Panc1 (cell line): ENCODE results near the gene FGA. TPM values are rescaled to one million over a fixed set of nuclear protein-coding genes. Genes with fewer than 3 reads are reported as not detected.

ENCODE experiments used
- ATAC-seq: fragments of 200-7000 bp; cut with Tn5 transposase; 2 replicates; pipeline ENCODE4 v1.9.1; 2020; ENCODE audit warnings: mild to moderate bottlenecking, moderate library complexity
- BruUV-seq: library from RNA; stranded (reverse); fragments of 400-500 nt; replicated peaks from 2 replicates; lab custom pipeline; 2021; lab: Mats Ljungman, UMichigan
- CTCF ChIA-PET: fragments of 300-600 bp; sonication (Branson Sonifier 250); formaldehyde crosslinking; loops from one replicate; lab custom pipeline; 2022; ENCODE audit warnings: antibody characterized with exemption; lab: Charles Lee
- POLR2A ChIA-PET: fragments of 300-600 bp; sonication (Branson Sonifier 250); formaldehyde crosslinking; loops from one replicate; lab custom pipeline; 2022; ENCODE audit warnings: antibody characterized with exemption; lab: Charles Lee
- DNase-seq: peaks from one replicate; pipeline ENCODE4 v3.0.0-alpha.2; 2010; ENCODE audit warnings: low read depth, low spot score
- H3K27ac ChIP-seq: 2 replicates; pipeline ENCODE4 v1.5.1; 2011; ENCODE audit warnings: mild to moderate bottlenecking, low read length, inconsistent platforms
- H3K27me3 ChIP-seq: fragments of 200-500 bp; sonication (Bioruptor generic); 2 replicates; pipeline ENCODE4 v1.6.0; 2014; ENCODE audit warnings: low read length, inconsistent platforms; ENCODE audit not compliant: control insufficient read depth, insufficient read depth
- H3K36me3 ChIP-seq: fragments of 200-500 bp; sonication (Bioruptor generic); 2 replicates; pipeline ENCODE4 v1.5.1; 2014; ENCODE audit warnings: inconsistent platforms, mild to moderate bottlenecking, low read length, moderate library complexity; ENCODE audit not compliant: control insufficient read depth, insufficient read depth
- H3K4me1 ChIP-seq: 2 replicates; pipeline ENCODE4 v1.5.1; 2011; ENCODE audit warnings: inconsistent platforms, mild to moderate bottlenecking, low read length, moderate library complexity; ENCODE audit not compliant: control insufficient read depth, insufficient read depth
- H3K4me3 ChIP-seq, 2 experiments: 2 replicates each; pipeline ENCODE4 v1.5.1; 2011 to 2012; ENCODE audit warnings: low read depth in 2 of 2, low read length in 2 of 2, mild to moderate bottlenecking in 2 of 2, inconsistent platforms in 1 of 2, moderate library complexity in 1 of 2
- H3K9me3 ChIP-seq: fragments of 200-500 bp; sonication (Bioruptor generic); 2 replicates; pipeline ENCODE4 v1.5.1; 2014; ENCODE audit warnings: low read depth, mild to moderate bottlenecking, inconsistent platforms, low read length, moderate library complexity; ENCODE audit not compliant: control insufficient read depth, insufficient read depth
- CTCF ChIP-seq: fragments of 450-650 bp; IDR thresholded peaks from 2 replicates; pipeline ENCODE4 v1.5.1; 2017; ENCODE audit warnings: mild to moderate bottlenecking
- POLR2AphosphoS5 ChIP-seq: IDR thresholded peaks from 2 replicates; pipeline ENCODE4 v1.6.1; 2012; ENCODE audit warnings: mild to moderate bottlenecking, low read depth, low read length, moderate library complexity
- SIN3A ChIP-seq: IDR thresholded peaks from 2 replicates; pipeline ENCODE4 v1.6.1; 2012; ENCODE audit warnings: low read depth, mild to moderate bottlenecking, low read length, moderate library complexity, borderline replicate concordance; ENCODE audit not compliant: insufficient read depth
- TCF7L2 ChIP-seq: IDR thresholded peaks from 2 replicates; pipeline ENCODE4 v1.6.1; 2011; ENCODE audit warnings: mild to moderate bottlenecking, low read depth, low read length, inconsistent platforms
- in situ Hi-C: cut with HindIII; loops from 2 replicates; pipeline ENCODE4 v1.10.0; 2016; ENCODE audit warnings: low sequenced_read_pairs, low pct_unique_long_range_greater_than_20kb
- intact Hi-C: fragments of 100-400 bp; cut with micrococcal nuclease; formaldehyde crosslinking; loops from one replicate; pipeline ENCODE4 v1.10.0; 2022; ENCODE audit not compliant: unreplicated experiment
- total RNA-seq: library from RNA; stranded (reverse); gene quantifications from one replicate; pipeline ENCODE4 v1.2.1, GENCODE V29; 2021; ENCODE audit not compliant: unreplicated experiment
- TF ChIP-seq, protein P1 (sequence below), 2 experiments: IDR thresholded peaks; 2 replicates each; pipeline ENCODE4 v1.6.1; 2011 to 2012; ENCODE audit warnings: low read depth in 2 of 2, control low read depth in 1 of 2, low read length in 1 of 2, mild to moderate bottlenecking in 1 of 2, moderate library complexity in 1 of 2; ENCODE audit not compliant: insufficient read depth in 1 of 2

FGA gene
- total RNA-seq, 1 experiment from 2014 or later: 2.7 TPM

DNA sequence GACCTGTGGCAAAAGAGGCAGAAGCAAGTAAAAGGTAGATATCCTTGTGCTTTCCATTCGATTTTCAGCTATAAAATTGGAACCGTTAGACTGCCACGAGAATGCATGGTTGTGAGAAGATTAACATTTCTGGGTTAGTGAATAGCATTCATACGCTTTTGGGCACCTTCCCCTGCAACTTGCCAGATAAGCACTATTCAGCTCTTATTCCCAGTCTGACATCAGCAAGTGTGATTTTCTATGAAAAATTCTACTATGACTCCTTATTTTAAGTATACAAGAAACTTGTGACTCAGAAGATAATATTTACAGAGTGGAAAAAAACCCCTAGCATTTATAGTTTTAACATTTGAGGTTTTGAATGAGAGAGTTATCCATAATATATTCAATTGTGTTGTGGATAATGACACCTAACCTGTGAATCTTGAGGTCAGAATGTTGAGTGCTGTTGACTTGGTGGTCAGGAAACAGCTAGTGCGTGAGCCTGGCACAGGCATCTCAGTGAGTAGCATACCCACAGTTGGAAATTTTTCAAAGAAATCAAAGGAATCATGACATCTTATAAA lies 23.8 kb downstream of the FGA start:
- in situ Hi-C loops: no loop called here
- no peaks in the 10 kb centered on the region for H3K36me3 ChIP-seq

DNA sequence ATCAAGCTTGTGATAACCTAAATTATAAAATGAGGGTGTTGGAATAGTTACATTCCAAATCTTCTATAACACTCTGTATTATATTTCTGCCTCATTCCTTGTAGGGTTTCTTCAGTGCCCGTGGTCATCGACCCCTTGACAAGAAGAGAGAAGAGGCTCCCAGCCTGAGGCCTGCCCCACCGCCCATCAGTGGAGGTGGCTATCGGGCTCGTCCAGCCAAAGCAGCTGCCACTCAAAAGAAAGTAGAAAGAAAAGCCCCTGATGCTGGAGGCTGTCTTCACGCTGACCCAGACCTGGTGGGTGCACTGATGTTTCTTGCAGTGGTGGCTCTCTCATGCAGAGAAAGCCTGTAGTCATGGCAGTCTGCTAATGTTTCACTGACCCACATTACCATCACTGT lies 24.8 kb downstream of the FGA start:
- intact Hi-C loops (no loop called here), in situ Hi-C loops (no loop called here)
- no peak for TF ChIP-seq POLR2AphosphoS5
- TF ChIP-seq TCF7L2: no peak
- TF ChIP-seq, protein P1, sequence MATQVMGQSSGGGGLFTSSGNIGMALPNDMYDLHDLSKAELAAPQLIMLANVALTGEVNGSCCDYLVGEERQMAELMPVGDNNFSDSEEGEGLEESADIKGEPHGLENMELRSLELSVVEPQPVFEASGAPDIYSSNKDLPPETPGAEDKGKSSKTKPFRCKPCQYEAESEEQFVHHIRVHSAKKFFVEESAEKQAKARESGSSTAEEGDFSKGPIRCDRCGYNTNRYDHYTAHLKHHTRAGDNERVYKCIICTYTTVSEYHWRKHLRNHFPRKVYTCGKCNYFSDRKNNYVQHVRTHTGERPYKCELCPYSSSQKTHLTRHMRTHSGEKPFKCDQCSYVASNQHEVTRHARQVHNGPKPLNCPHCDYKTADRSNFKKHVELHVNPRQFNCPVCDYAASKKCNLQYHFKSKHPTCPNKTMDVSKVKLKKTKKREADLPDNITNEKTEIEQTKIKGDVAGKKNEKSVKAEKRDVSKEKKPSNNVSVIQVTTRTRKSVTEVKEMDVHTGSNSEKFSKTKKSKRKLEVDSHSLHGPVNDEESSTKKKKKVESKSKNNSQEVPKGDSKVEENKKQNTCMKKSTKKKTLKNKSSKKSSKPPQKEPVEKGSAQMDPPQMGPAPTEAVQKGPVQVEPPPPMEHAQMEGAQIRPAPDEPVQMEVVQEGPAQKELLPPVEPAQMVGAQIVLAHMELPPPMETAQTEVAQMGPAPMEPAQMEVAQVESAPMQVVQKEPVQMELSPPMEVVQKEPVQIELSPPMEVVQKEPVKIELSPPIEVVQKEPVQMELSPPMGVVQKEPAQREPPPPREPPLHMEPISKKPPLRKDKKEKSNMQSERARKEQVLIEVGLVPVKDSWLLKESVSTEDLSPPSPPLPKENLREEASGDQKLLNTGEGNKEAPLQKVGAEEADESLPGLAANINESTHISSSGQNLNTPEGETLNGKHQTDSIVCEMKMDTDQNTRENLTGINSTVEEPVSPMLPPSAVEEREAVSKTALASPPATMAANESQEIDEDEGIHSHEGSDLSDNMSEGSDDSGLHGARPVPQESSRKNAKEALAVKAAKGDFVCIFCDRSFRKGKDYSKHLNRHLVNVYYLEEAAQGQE (IDR thresholded peaks at IDR 0.05; ENCODE audit: insufficient read depth in 1 of 2, low read depth in 2 of 2, low read length in 1 of 2): no peak
- no peak for TF ChIP-seq SIN3A
- TF ChIP-seq CTCF: no peak
- H3K4me1 ChIP-seq: no peaks in the 10 kb centered on the region
- ChIA-PET CTCF (no interaction called here), POLR2A (no interaction called here)
- H3K27ac ChIP-seq: no peak overlapping the region
- ATAC-seq (no peak), DNase-seq (no peak)
- no peaks in the 10 kb centered on the region for H3K27me3 ChIP-seq
- H3K9me3 ChIP-seq: no peaks in the 10 kb centered on the region
- H3K36me3 ChIP-seq: no peaks in the 10 kb centered on the region
- BruUV-seq: no TSS peak
- H3K4me3 ChIP-seq: no peak overlapping the region

More for the DNA sequence above, 23.8 kb downstream of the FGA start:
- TF ChIP-seq CTCF: no peak
- no peak for TF ChIP-seq TCF7L2
- no peak for TF ChIP-seq SIN3A
- TF ChIP-seq, protein P1 (IDR thresholded peaks at IDR 0.05; ENCODE audit: insufficient read depth in 1 of 2, low read depth in 2 of 2, low read length in 1 of 2): no peak
- ChIA-PET CTCF (no interaction called here), POLR2A (no interaction called here)
- intact Hi-C loops: no loop called here
- DNase-seq: no peak
- Histone ChIP-seq H3K4me3 (no peak overlapping the region), H3K27me3 (no peaks in the 10 kb centered on the region), H3K4me1 (no peaks in the 10 kb centered on the region), H3K9me3 (no peaks in the 10 kb centered on the region), H3K27ac (no peak overlapping the region)
- ATAC-seq: no peak
- BruUV-seq: no TSS peak
